ENCODE results near the gene ETV7. TPM values are rescaled to one million over a fixed set of nuclear protein-coding genes. Genes with fewer than 3 reads are reported as not detected.

The ETV7 gene
- total and polyA plus RNA-seq, 2 donors (not counting 1 experiment from before 2014, with no cell fraction given): 0.40 to 1.5 TPM

- H3K27ac ChIP-seq (ENCODE audit: insufficient read depth, low read length): no peak overlapping the region
- TF ChIP-seq EZH2 (IDR thresholded peaks at IDR 0.05; ENCODE audit: low read length, missing control alignments): no peak
- no peak for TF ChIP-seq CTCF (conservative IDR thresholded peaks at IDR 0.05 in 1 of 2, IDR thresholded peaks at IDR 0.05 in 1 of 2; ENCODE audit: low read depth in 1 of 2, low read length in 2 of 2)
- no peak overlapping the region for H3K4me2 ChIP-seq (ENCODE audit: extremely low read depth, insufficient read depth, low read length)
- no peaks in the 10 kb centered on the region for H3K9me3 ChIP-seq (ENCODE audit: control insufficient read depth, insufficient read depth, low read depth, low read length)
- no peaks in the 10 kb centered on the region for H3K36me3 ChIP-seq (ENCODE audit: control insufficient read depth, insufficient read depth, low read length)
- no peak overlapping the region for H3K9ac ChIP-seq (ENCODE audit: insufficient read depth, low read length)
- no peaks in the 10 kb centered on the region for H3K4me1 ChIP-seq (ENCODE audit: control insufficient read depth, extremely low read depth, insufficient read depth, low read length)
- H3K4me3 ChIP-seq (replicated peaks in 1 of 4; ENCODE audit: control extremely low read depth in 1 of 4, insufficient read depth in 1 of 4, low read depth in 3 of 4, low read length in 4 of 4): no peak overlapping the region
- DNase-seq (ENCODE audit: low read depth in 2 of 2): no peak
- H3K79me2 ChIP-seq (ENCODE audit: control insufficient read depth, insufficient read depth, low read length): no peaks in the 10 kb centered on the region
- H3K27me3 ChIP-seq (ENCODE audit: control insufficient read depth, insufficient read depth, low read length): peaks cover 6% of the 10 kb centered on the region
- H2AFZ ChIP-seq (ENCODE audit: low read length): no peak overlapping the region
- H4K20me1 ChIP-seq (ENCODE audit: control insufficient read depth, extremely low read depth, insufficient read depth, low read length): no peaks in the 10 kb centered on the region
Measured at GRCh38 chr6:36377594-36377993, 9.9 kb downstream of the ETV7 start.

GRCh38 chr6:36376742-36377141 lies 10.7 kb downstream of the ETV7 start:
- Histone ChIP-seq H3K27ac (ENCODE audit: insufficient read depth, low read length) (no peak overlapping the region), H3K9me3 (ENCODE audit: control insufficient read depth, insufficient read depth, low read depth, low read length) (no peaks in the 10 kb centered on the region), H3K4me2 (ENCODE audit: extremely low read depth, insufficient read depth, low read length) (no peak overlapping the region), H3K79me2 (ENCODE audit: control insufficient read depth, insufficient read depth, low read length) (no peaks in the 10 kb centered on the region), H3K4me1 (ENCODE audit: control insufficient read depth, extremely low read depth, insufficient read depth, low read length) (no peaks in the 10 kb centered on the region), H3K27me3 (ENCODE audit: control insufficient read depth, insufficient read depth, low read length) (peaks cover 6% of the 10 kb centered on the region), H3K4me3 (replicated peaks in 1 of 4; ENCODE audit: control extremely low read depth in 1 of 4, insufficient read depth in 1 of 4, low read depth in 3 of 4, low read length in 4 of 4) (no peak overlapping the region), H2AFZ (ENCODE audit: low read length) (no peak overlapping the region), H4K20me1 (ENCODE audit: control insufficient read depth, extremely low read depth, insufficient read depth, low read length) (no peaks in the 10 kb centered on the region), H3K36me3 (ENCODE audit: control insufficient read depth, insufficient read depth, low read length) (no peaks in the 10 kb centered on the region), H3K9ac (ENCODE audit: insufficient read depth, low read length) (no peak overlapping the region)
- TF ChIP-seq CTCF (conservative IDR thresholded peaks at IDR 0.05 in 1 of 2, IDR thresholded peaks at IDR 0.05 in 1 of 2; ENCODE audit: low read depth in 1 of 2, low read length in 2 of 2): no peak
- TF ChIP-seq EZH2 (IDR thresholded peaks at IDR 0.05; ENCODE audit: low read length, missing control alignments): no peak
- DNase-seq (ENCODE audit: low read depth in 2 of 2): no peak

GRCh38 chr6:36376183-36376582 lies 11.3 kb downstream of the ETV7 start:
- DNase-seq (ENCODE audit: low read depth in 2 of 2): no peak
- no peak overlapping the region for H3K9ac ChIP-seq (ENCODE audit: insufficient read depth, low read length)
- H3K4me2 ChIP-seq (ENCODE audit: extremely low read depth, insufficient read depth, low read length): no peak overlapping the region
- H3K36me3 ChIP-seq (ENCODE audit: control insufficient read depth, insufficient read depth, low read length): no peaks in the 10 kb centered on the region
- H2AFZ ChIP-seq (ENCODE audit: low read length): no peak overlapping the region
- H3K27me3 ChIP-seq (ENCODE audit: control insufficient read depth, insufficient read depth, low read length): peaks cover 6% of the 10 kb centered on the region
- H3K27ac ChIP-seq (ENCODE audit: insufficient read depth, low read length): no peak overlapping the region
- H3K9me3 ChIP-seq (ENCODE audit: control insufficient read depth, insufficient read depth, low read depth, low read length): no peaks in the 10 kb centered on the region
- no peak overlapping the region for H3K4me3 ChIP-seq (replicated peaks in 1 of 4; ENCODE audit: control extremely low read depth in 1 of 4, insufficient read depth in 1 of 4, low read depth in 3 of 4, low read length in 4 of 4)
- no peaks in the 10 kb centered on the region for H3K4me1 ChIP-seq (ENCODE audit: control insufficient read depth, extremely low read depth, insufficient read depth, low read length)
- H3K79me2 ChIP-seq (ENCODE audit: control insufficient read depth, insufficient read depth, low read length): no peaks in the 10 kb centered on the region
- no peaks in the 10 kb centered on the region for H4K20me1 ChIP-seq (ENCODE audit: control insufficient read depth, extremely low read depth, insufficient read depth, low read length)
- TF ChIP-seq EZH2 (IDR thresholded peaks at IDR 0.05; ENCODE audit: low read length, missing control alignments): no peak
- no peak for TF ChIP-seq CTCF (conservative IDR thresholded peaks at IDR 0.05 in 1 of 2, IDR thresholded peaks at IDR 0.05 in 1 of 2; ENCODE audit: low read depth in 1 of 2, low read length in 2 of 2)

Measured in fibroblast of lung (primary cell).